Measurements from ENCODE around the gene MPDZ. TPM values are rescaled to one million over a fixed set of nuclear protein-coding genes. Genes with fewer than 3 reads are reported as not detected.

Gene MPDZ
- total RNA-seq, 1 experiment from 2014 or later: 16.6 TPM

DNA sequence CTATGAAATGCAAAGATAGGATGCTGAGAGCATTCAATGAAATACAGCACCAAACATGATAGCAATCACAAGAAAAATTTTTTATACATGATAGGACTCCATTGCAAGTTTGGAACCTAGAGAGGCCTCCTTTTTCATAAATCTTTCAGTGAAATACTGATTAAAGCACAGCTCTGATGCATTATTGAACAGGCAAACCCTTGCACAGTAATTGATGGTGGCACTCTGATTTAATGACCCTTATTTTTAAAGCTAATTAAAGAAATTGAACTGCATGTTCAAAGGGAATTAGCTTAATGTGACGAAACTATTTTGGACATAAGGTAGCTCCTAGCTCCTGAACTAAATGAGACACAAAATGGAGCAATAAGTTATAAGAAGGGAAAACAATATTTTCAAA, 44.6 kb downstream of the MPDZ start:
- POLR2A ChIA-PET: no interaction called here
- H3K4me1 ChIP-seq (ENCODE audit: control insufficient read depth, insufficient read depth, low read length): no peaks in the 10 kb centered on the region
- no peaks in the 10 kb centered on the region for H3K27me3 ChIP-seq (ENCODE audit: control insufficient read depth, insufficient read depth, low read length)
- ATAC-seq: no peak
- TF ChIP-seq, protein P1, sequence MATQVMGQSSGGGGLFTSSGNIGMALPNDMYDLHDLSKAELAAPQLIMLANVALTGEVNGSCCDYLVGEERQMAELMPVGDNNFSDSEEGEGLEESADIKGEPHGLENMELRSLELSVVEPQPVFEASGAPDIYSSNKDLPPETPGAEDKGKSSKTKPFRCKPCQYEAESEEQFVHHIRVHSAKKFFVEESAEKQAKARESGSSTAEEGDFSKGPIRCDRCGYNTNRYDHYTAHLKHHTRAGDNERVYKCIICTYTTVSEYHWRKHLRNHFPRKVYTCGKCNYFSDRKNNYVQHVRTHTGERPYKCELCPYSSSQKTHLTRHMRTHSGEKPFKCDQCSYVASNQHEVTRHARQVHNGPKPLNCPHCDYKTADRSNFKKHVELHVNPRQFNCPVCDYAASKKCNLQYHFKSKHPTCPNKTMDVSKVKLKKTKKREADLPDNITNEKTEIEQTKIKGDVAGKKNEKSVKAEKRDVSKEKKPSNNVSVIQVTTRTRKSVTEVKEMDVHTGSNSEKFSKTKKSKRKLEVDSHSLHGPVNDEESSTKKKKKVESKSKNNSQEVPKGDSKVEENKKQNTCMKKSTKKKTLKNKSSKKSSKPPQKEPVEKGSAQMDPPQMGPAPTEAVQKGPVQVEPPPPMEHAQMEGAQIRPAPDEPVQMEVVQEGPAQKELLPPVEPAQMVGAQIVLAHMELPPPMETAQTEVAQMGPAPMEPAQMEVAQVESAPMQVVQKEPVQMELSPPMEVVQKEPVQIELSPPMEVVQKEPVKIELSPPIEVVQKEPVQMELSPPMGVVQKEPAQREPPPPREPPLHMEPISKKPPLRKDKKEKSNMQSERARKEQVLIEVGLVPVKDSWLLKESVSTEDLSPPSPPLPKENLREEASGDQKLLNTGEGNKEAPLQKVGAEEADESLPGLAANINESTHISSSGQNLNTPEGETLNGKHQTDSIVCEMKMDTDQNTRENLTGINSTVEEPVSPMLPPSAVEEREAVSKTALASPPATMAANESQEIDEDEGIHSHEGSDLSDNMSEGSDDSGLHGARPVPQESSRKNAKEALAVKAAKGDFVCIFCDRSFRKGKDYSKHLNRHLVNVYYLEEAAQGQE (IDR thresholded peaks at IDR 0.05; ENCODE audit: insufficient read depth in 1 of 2, low read depth in 2 of 2, low read length in 1 of 2): no peak
- no peak for TF ChIP-seq TCF7L2 (IDR thresholded peaks at IDR 0.05; ENCODE audit: low read depth, low read length)
- no peak for TF ChIP-seq POLR2AphosphoS5 (IDR thresholded peaks at IDR 0.05; ENCODE audit: low read depth, low read length)
- TF ChIP-seq SIN3A (IDR thresholded peaks at IDR 0.05; ENCODE audit: borderline replicate concordance, insufficient read depth, low read depth, low read length): no peak
- TF ChIP-seq, protein P2, sequence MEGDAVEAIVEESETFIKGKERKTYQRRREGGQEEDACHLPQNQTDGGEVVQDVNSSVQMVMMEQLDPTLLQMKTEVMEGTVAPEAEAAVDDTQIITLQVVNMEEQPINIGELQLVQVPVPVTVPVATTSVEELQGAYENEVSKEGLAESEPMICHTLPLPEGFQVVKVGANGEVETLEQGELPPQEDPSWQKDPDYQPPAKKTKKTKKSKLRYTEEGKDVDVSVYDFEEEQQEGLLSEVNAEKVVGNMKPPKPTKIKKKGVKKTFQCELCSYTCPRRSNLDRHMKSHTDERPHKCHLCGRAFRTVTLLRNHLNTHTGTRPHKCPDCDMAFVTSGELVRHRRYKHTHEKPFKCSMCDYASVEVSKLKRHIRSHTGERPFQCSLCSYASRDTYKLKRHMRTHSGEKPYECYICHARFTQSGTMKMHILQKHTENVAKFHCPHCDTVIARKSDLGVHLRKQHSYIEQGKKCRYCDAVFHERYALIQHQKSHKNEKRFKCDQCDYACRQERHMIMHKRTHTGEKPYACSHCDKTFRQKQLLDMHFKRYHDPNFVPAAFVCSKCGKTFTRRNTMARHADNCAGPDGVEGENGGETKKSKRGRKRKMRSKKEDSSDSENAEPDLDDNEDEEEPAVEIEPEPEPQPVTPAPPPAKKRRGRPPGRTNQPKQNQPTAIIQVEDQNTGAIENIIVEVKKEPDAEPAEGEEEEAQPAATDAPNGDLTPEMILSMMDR (IDR thresholded peaks at IDR 0.05): no peak
- no TSS peak for BruUV-seq (replicated peaks)
- in situ Hi-C loops (cut with HindIII; ENCODE audit: low pct_unique_long_range_greater_than_20kb, low sequenced_read_pairs): no loop called here
- CTCF ChIA-PET: no interaction called here
- no peaks in the 10 kb centered on the region for H3K36me3 ChIP-seq (ENCODE audit: control insufficient read depth, insufficient read depth, low read length)
- DNase-seq (ENCODE audit: low read depth, low spot score): no peak
- H3K4me3 ChIP-seq (ENCODE audit: low read depth in 2 of 2, low read length in 2 of 2): no peak overlapping the region
- H3K27ac ChIP-seq (ENCODE audit: low read length): no peak overlapping the region
- no peaks in the 10 kb centered on the region for H3K9me3 ChIP-seq (ENCODE audit: control insufficient read depth, insufficient read depth, low read depth, low read length)
- intact Hi-C loops (cut with micrococcal nuclease; ENCODE audit: unreplicated experiment): no loop called here

DNA sequence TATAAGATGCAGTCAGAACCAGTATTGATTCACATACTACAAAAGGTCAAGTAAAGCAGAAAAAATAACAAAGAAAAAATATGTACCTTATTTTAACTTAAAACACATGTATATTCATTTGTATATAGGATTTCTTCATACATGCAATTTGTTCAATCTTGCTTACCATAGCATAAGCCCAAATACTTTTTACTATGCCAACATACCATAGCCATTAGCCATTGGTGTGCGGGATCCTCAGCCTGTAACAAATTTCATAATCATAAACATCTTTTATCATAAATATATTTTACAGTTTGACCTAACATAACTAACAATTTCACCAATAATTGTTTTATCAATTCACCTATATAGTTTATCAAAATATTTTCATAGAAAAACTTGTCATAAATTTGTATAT, 51.1 kb downstream of the MPDZ start:
- ChIA-PET CTCF (no interaction called here), POLR2A (no interaction called here)
- Histone ChIP-seq H3K27me3 (ENCODE audit: control insufficient read depth, insufficient read depth, low read length) (no peaks in the 10 kb centered on the region), H3K4me1 (ENCODE audit: control insufficient read depth, insufficient read depth, low read length) (no peaks in the 10 kb centered on the region), H3K9me3 (ENCODE audit: control insufficient read depth, insufficient read depth, low read depth, low read length) (no peaks in the 10 kb centered on the region), H3K27ac (ENCODE audit: low read length) (no peak overlapping the region), H3K36me3 (ENCODE audit: control insufficient read depth, insufficient read depth, low read length) (no peaks in the 10 kb centered on the region), H3K4me3 (ENCODE audit: low read depth in 2 of 2, low read length in 2 of 2) (no peak overlapping the region)
- intact Hi-C loops (cut with micrococcal nuclease; ENCODE audit: unreplicated experiment): no loop called here
- TF ChIP-seq, protein P2 (IDR thresholded peaks at IDR 0.05): no peak
- BruUV-seq (replicated peaks): no TSS peak
- DNase-seq (ENCODE audit: low read depth, low spot score) (no peak), ATAC-seq (no peak)
- in situ Hi-C loops (cut with HindIII; ENCODE audit: low pct_unique_long_range_greater_than_20kb, low sequenced_read_pairs): no loop called here

DNA sequence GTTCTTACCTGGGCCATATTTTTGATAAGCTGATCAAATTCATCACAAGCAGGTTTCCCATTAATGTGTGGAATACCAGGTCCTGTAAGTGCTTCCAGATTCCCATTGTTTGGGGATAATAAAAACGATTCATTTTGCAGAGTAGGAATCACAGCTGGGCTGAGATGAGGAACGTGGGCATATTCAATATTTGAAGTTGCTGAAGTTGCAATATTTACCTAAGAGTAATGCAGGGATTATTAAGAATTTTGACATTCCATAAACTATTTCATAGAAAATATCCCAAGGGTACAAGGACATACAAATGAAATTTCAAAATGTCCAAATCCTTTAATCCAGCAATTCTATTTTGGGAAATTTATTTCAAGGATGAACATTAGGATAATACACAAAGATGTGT, 55.1 kb downstream of the MPDZ start:
- ChIA-PET POLR2A (no interaction called here), CTCF (no interaction called here)
- no TSS peak for BruUV-seq (replicated peaks)
- DNase-seq (ENCODE audit: low read depth, low spot score) (no peak), ATAC-seq (no peak)
- Histone ChIP-seq H3K4me1 (ENCODE audit: control insufficient read depth, insufficient read depth, low read length) (no peaks in the 10 kb centered on the region), H3K36me3 (ENCODE audit: control insufficient read depth, insufficient read depth, low read length) (no peaks in the 10 kb centered on the region), H3K27ac (ENCODE audit: low read length) (no peak overlapping the region), H3K4me3 (ENCODE audit: low read depth in 2 of 2, low read length in 2 of 2) (no peak overlapping the region), H3K9me3 (ENCODE audit: control insufficient read depth, insufficient read depth, low read depth, low read length) (no peaks in the 10 kb centered on the region), H3K27me3 (ENCODE audit: control insufficient read depth, insufficient read depth, low read length) (no peaks in the 10 kb centered on the region)
- in situ Hi-C loops (cut with HindIII; ENCODE audit: low pct_unique_long_range_greater_than_20kb, low sequenced_read_pairs) (no loop called here), intact Hi-C loops (cut with micrococcal nuclease; ENCODE audit: unreplicated experiment) (no loop called here)
- TF ChIP-seq POLR2AphosphoS5 (IDR thresholded peaks at IDR 0.05; ENCODE audit: low read depth, low read length) (no peak), SIN3A (IDR thresholded peaks at IDR 0.05; ENCODE audit: borderline replicate concordance, insufficient read depth, low read depth, low read length) (no peak), TCF7L2 (IDR thresholded peaks at IDR 0.05; ENCODE audit: low read depth, low read length) (no peak)
- TF ChIP-seq, protein P2 (IDR thresholded peaks at IDR 0.05): no peak
- TF ChIP-seq, protein P1 (IDR thresholded peaks at IDR 0.05; ENCODE audit: insufficient read depth in 1 of 2, low read depth in 2 of 2, low read length in 1 of 2): no peak
